Measurements from ENCODE around the gene BAIAP2. TPM values are rescaled to one million over a fixed set of nuclear protein-coding genes. Genes with fewer than 3 reads are reported as not detected.

The BAIAP2 gene
- total and polyA plus RNA-seq, 10 of the 15 experiments (the other 5 are each of a cell fraction or from before 2014, with no cell fraction given), result 0.15 to 1.2 (median 0.46) TPM; not detected in 2

DNA sequence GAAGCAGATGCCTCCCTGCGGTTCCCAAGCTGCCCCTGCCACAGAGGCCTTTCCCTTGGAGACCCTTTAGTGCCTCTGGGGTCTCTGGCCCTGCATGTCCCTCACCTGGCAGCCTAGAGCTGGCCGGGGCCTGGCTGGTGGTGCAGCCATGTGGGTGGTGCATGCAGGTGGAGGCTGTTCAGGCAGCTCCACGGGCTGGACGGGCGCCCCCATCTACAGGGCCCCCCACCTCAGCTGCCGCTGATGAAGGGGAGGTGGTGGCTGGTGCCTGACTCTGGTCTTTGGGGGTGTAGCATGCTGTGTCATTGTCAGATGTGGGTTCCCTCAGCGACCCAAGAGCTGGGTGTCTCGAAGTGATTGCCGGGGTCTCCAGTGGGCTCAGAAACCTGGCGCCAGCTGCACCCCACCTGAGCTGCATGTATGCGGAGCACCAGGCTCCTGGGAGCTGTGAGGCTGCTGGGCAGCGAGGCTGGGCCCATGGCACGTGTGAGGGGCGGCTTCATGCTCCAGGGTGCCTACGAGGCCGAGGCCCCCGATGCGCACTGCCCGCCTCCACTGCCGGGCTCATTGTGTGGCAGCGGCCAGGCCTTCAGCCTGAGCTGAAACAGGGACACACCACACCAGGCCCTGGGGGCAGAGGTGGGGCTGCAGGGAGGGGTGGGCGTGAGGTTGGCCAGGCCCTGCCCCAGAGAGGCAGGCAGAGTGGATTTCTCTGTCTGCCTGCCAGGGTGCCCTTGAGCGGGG, 57.0 kb downstream of the BAIAP2 start:
- Histone ChIP-seq H3K4me1 (ENCODE audit: control insufficient read depth, insufficient read depth, low read length) (peaks cover 11% of the 10 kb centered on the region), H2AFZ (ENCODE audit: control insufficient read depth, low read depth, low read length) (no peak overlapping the region), H3K79me2 (ENCODE audit: control insufficient read depth, insufficient read depth, low read length) (no peaks in the 10 kb centered on the region), H3K9me3 (replicated peaks; ENCODE audit: control insufficient read depth, insufficient read depth, low read length) (no peaks in the 10 kb centered on the region), H3K36me3 (ENCODE audit: control insufficient read depth in 2 of 2, insufficient read depth in 2 of 2, low read length in 1 of 2) (no peaks in the 10 kb centered on the region), H3K27ac (ENCODE audit: control insufficient read depth, insufficient read depth) (no peak overlapping the region), H3K4me2 (ENCODE audit: control insufficient read depth, insufficient read depth) (no peak overlapping the region), H4K20me1 (ENCODE audit: control insufficient read depth, insufficient read depth) (no peaks in the 10 kb centered on the region), H3K4me3 (no peak overlapping the region), H3K9ac (ENCODE audit: control insufficient read depth, insufficient read depth, low read length) (no peak overlapping the region), H3K27me3 (replicated peaks in 1 of 2; ENCODE audit: control insufficient read depth in 2 of 2, insufficient read depth in 2 of 2, low read length in 1 of 2) (peaks cover 0 to 7% of the 10 kb centered on the region in 2 experiments; a peak in 2 of 4 replicates)
- ChIA-PET CTCF (no interaction called here), RAD21 (ENCODE audit: unreplicated experiment) (interaction anchor here (1.0 kb wide), 1 partner anchor 68 kb away, joined by 3 read pairs; no protein-coding TSS in a partner anchor), SMC1A (ENCODE audit: uncharacterized antibody, unreplicated experiment) (no interaction called here), POLR2A (no interaction called here)
- 55% methylated on average over 23 of the region's 23 CpGs for WGBS (ENCODE audit: insufficient coverage, insufficient replicate concordance, low lambda C conversion rate, missing lambda C conversion rate)
- no peak for TF ChIP-seq ZBED1 (IDR thresholded peaks at IDR 0.05; ENCODE audit: borderline replicate concordance)
- TF ChIP-seq KAT2A (conservative IDR thresholded peaks at IDR 0.05; ENCODE audit: control insufficient read depth, low read depth, low read length), result no peak
- TF ChIP-seq ZNF274 (IDR thresholded peaks at IDR 0.05; ENCODE audit: insufficient read depth, insufficient read length), result no peak
- TF ChIP-seq MEF2A (IDR thresholded peaks at IDR 0.05; ENCODE audit: insufficient read depth, low read depth, low read length), result no peak
- no peak for TF ChIP-seq POLR2AphosphoS2 (IDR thresholded peaks at IDR 0.05; ENCODE audit: low read depth, low read length)
- TF ChIP-seq, protein P1, sequence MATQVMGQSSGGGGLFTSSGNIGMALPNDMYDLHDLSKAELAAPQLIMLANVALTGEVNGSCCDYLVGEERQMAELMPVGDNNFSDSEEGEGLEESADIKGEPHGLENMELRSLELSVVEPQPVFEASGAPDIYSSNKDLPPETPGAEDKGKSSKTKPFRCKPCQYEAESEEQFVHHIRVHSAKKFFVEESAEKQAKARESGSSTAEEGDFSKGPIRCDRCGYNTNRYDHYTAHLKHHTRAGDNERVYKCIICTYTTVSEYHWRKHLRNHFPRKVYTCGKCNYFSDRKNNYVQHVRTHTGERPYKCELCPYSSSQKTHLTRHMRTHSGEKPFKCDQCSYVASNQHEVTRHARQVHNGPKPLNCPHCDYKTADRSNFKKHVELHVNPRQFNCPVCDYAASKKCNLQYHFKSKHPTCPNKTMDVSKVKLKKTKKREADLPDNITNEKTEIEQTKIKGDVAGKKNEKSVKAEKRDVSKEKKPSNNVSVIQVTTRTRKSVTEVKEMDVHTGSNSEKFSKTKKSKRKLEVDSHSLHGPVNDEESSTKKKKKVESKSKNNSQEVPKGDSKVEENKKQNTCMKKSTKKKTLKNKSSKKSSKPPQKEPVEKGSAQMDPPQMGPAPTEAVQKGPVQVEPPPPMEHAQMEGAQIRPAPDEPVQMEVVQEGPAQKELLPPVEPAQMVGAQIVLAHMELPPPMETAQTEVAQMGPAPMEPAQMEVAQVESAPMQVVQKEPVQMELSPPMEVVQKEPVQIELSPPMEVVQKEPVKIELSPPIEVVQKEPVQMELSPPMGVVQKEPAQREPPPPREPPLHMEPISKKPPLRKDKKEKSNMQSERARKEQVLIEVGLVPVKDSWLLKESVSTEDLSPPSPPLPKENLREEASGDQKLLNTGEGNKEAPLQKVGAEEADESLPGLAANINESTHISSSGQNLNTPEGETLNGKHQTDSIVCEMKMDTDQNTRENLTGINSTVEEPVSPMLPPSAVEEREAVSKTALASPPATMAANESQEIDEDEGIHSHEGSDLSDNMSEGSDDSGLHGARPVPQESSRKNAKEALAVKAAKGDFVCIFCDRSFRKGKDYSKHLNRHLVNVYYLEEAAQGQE (IDR thresholded peaks at IDR 0.05; ENCODE audit: low read depth, low read length), result no peak
- FAIRE-seq (no peak), DNase-seq (ENCODE audit: low read depth, low spot score) (no peak), ATAC-seq (no peak)
- intact Hi-C loops (cut with micrococcal nuclease; ENCODE audit: unreplicated experiment) (no loop called here), in situ Hi-C loops (cut with MboI) (loop anchor here (10.0 kb wide), 1 partner anchor 67 kb away; no protein-coding TSS in a partner anchor)
- BruUV-seq (replicated peaks), result no TSS peak
